Measurements from ENCODE around the gene E4F1. TPM values are rescaled to one million over a fixed set of nuclear protein-coding genes. Genes with fewer than 3 reads are reported as not detected.

Gene E4F1
- polyA plus RNA-seq, 3 donors: 4.9 to 50.9 (median 5.8) TPM

DNA sequence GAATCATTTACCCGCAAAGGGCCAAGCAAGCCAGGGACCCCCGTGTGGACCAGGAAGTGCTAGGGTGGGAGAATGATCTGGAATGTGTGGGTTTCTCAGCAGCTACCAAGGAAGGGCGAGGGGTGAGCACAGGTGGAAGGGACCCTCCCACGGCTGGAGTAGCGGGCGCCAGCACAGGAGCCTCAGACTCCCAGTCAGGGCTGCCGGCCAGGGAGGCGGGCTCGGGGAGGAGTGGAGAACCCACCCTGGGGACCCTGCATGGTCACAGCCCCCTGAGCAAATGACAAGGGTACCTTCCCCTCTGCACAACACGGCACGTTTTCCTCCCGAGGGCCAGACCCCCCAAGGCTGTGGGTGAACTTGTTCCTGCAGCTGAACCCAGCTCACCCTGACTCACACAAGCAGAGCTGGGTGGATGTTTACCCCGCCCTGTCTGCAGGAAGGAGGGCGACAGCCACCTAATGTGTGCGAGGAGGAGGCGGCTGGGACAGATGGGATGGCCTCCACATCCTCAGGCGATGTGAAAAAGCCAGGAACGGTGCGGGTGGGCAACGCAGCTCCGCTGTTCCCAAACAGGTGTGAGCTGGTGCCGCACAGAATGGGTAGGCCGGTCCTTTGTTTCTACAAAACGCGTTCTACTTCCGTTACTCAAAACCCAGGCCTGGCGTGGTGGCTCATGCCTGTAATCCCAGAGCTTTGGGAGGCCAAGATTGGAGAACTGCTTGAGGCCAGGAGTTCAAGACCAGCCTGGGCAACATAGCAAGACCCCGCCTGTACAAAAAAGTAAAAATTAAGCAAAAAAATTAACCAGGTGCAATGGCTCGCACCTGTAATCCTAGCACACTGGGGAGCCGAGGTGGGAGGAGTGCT lies 21.8 kb downstream of the E4F1 start:
- Mint-ChIP-seq H3K36me3 (peaks cover 35 to 70% of the 10 kb centered on the region in 2 donors), H3K27me3 (ENCODE audit: low read depth in 3 of 3) (peaks cover 0 to 2% (median 0%) of the 10 kb centered on the region in 3 donors), H3K9me3 (peaks cover 0 to 3% (median 0%) of the 10 kb centered on the region in 7 donors), H3K4me1 (peaks cover 5% of the 10 kb centered on the region), H3K4me3 (no peak overlapping the region), H3K27ac (peak overlapping the region in 2 of 7 donors; percentile 46 to 62)
- 97% methylated on average over 30 of the region's 30 CpGs for WGBS (ENCODE audit: insufficient coverage)
- H3K27ac ChIP-seq (ENCODE audit: low read depth in 1 of 2, low read length in 2 of 2): no peak overlapping the region
- no peaks in the 10 kb centered on the region for H4K20me1 ChIP-seq (ENCODE audit: insufficient read depth, low read length)
- H3K4me3 ChIP-seq (replicated peaks in 1 of 3; ENCODE audit: low read depth in 2 of 3, low read length in 3 of 3): no peak overlapping the region
- H3K27me3 ChIP-seq (ENCODE audit: control insufficient read depth in 2 of 2, insufficient read depth in 2 of 2, low read length in 2 of 2): no peaks in the 10 kb centered on the region
- no peak for DNase-seq
- H3K9me3 ChIP-seq (replicated peaks in 1 of 2; ENCODE audit: control insufficient read depth in 1 of 2, insufficient read depth in 1 of 2, low read length in 2 of 2): no peaks in the 10 kb centered on the region
- TF ChIP-seq, protein P1, sequence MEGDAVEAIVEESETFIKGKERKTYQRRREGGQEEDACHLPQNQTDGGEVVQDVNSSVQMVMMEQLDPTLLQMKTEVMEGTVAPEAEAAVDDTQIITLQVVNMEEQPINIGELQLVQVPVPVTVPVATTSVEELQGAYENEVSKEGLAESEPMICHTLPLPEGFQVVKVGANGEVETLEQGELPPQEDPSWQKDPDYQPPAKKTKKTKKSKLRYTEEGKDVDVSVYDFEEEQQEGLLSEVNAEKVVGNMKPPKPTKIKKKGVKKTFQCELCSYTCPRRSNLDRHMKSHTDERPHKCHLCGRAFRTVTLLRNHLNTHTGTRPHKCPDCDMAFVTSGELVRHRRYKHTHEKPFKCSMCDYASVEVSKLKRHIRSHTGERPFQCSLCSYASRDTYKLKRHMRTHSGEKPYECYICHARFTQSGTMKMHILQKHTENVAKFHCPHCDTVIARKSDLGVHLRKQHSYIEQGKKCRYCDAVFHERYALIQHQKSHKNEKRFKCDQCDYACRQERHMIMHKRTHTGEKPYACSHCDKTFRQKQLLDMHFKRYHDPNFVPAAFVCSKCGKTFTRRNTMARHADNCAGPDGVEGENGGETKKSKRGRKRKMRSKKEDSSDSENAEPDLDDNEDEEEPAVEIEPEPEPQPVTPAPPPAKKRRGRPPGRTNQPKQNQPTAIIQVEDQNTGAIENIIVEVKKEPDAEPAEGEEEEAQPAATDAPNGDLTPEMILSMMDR (IDR thresholded peaks at IDR 0.05): no peak
- H3K4me1 ChIP-seq (ENCODE audit: control insufficient read depth in 1 of 2, insufficient read depth in 2 of 2, low read length in 2 of 2): peaks cover 2 to 3% of the 10 kb centered on the region in 2 donors
- peaks cover 10% of the 10 kb centered on the region for H3K79me2 ChIP-seq (ENCODE audit: insufficient read depth, low read length)
- H3K4me2 ChIP-seq (replicated peaks; ENCODE audit: extremely low read depth, low read length, poor library complexity, severe bottlenecking): no peak overlapping the region
- H3K36me3 ChIP-seq (replicated peaks in 1 of 2; ENCODE audit: control insufficient read depth in 1 of 2, insufficient read depth in 2 of 2, low read length in 2 of 2): peaks cover 47 to 48% of the 10 kb centered on the region in 2 donors
- intact Hi-C loops (cut with micrococcal nuclease): loop anchor here in 1 of 2 donors (10.0 kb wide), 1 partner anchor 240 kb away; the partner anchor contains the start of gene ZNF598
- H3K9ac ChIP-seq (ENCODE audit: insufficient read depth, low read length, poor library complexity, severe bottlenecking): no peak overlapping the region
- no peak overlapping the region for H2AFZ ChIP-seq (ENCODE audit: insufficient read depth, low read depth, low read length, poor library complexity, severe bottlenecking)

DNA sequence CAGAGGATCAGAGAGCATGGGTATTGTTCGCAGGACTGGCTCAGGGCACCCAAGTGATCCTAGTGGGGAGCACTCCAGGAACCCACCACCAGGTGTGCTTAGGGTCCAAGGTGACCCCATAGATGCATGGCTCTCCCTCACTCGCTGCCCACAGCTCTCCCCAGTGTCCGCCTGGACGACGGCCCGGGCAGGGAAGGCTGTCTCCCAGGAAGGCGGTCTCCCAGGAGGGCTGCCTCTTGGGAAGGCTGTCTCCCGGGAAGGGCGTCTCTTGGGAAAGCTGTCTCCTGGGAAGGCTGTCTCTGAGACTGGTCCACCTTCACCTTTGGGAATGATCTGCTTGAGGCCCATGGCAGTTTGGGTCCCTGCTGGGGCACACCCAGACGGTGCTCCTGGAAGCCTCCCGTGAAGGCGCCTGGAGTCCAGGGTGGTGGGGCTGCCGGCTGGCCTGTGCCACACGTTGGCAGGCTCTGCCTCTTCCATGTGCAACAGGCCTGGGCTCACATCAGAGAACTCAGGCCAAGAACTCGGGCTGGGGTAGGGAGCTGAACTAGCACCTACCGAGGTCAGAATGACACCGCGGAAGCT lies 23.0 kb downstream of the E4F1 start:
- no peak overlapping the region for H3K4me3 ChIP-seq (replicated peaks in 1 of 3; ENCODE audit: low read depth in 2 of 3, low read length in 3 of 3)
- H2AFZ ChIP-seq (ENCODE audit: insufficient read depth, low read depth, low read length, poor library complexity, severe bottlenecking): no peak overlapping the region
- no peaks in the 10 kb centered on the region for H4K20me1 ChIP-seq (ENCODE audit: insufficient read depth, low read length)
- peaks cover 35 to 68% of the 10 kb centered on the region in 2 donors for H3K36me3 Mint-ChIP-seq
- peaks cover 47 to 48% of the 10 kb centered on the region in 2 donors for H3K36me3 ChIP-seq (replicated peaks in 1 of 2; ENCODE audit: control insufficient read depth in 1 of 2, insufficient read depth in 2 of 2, low read length in 2 of 2)
- H3K27me3 ChIP-seq (ENCODE audit: control insufficient read depth in 2 of 2, insufficient read depth in 2 of 2, low read length in 2 of 2): no peaks in the 10 kb centered on the region
- peak overlapping the region in 1 of 7 donors; percentile 21 for H3K27ac Mint-ChIP-seq
- no peaks in the 10 kb centered on the region for H3K9me3 ChIP-seq (replicated peaks in 1 of 2; ENCODE audit: control insufficient read depth in 1 of 2, insufficient read depth in 1 of 2, low read length in 2 of 2)
- H3K4me1 Mint-ChIP-seq: peaks cover 14% of the 10 kb centered on the region
- H3K9ac ChIP-seq (ENCODE audit: insufficient read depth, low read length, poor library complexity, severe bottlenecking): no peak overlapping the region
- H3K27me3 Mint-ChIP-seq (ENCODE audit: low read depth in 3 of 3): peaks cover 0 to 2% (median 0%) of the 10 kb centered on the region in 3 donors
- H3K27ac ChIP-seq (ENCODE audit: low read depth in 1 of 2, low read length in 2 of 2): no peak overlapping the region
- H3K79me2 ChIP-seq (ENCODE audit: insufficient read depth, low read length): peaks cover 16% of the 10 kb centered on the region
- H3K4me2 ChIP-seq (replicated peaks; ENCODE audit: extremely low read depth, low read length, poor library complexity, severe bottlenecking): no peak overlapping the region
- DNase-seq: no peak
- TF ChIP-seq, protein P1 (IDR thresholded peaks at IDR 0.05): no peak
- H3K4me3 Mint-ChIP-seq: no peak overlapping the region
- intact Hi-C loops (cut with micrococcal nuclease): loop anchor here in 1 of 2 donors (10.0 kb wide), 1 partner anchor 242 kb away; the partner anchor contains the start of gene ZNF598
- 94% methylated on average over 16 of the region's 18 CpGs for WGBS (ENCODE audit: insufficient coverage)
- H3K9me3 Mint-ChIP-seq: peaks cover 0 to 3% (median 0%) of the 10 kb centered on the region in 7 donors
- H3K4me1 ChIP-seq (ENCODE audit: control insufficient read depth in 1 of 2, insufficient read depth in 2 of 2, low read length in 2 of 2): peaks cover 11% of the 10 kb centered on the region in 2 donors
